ENCODE results near the gene GCSH.

DNA sequence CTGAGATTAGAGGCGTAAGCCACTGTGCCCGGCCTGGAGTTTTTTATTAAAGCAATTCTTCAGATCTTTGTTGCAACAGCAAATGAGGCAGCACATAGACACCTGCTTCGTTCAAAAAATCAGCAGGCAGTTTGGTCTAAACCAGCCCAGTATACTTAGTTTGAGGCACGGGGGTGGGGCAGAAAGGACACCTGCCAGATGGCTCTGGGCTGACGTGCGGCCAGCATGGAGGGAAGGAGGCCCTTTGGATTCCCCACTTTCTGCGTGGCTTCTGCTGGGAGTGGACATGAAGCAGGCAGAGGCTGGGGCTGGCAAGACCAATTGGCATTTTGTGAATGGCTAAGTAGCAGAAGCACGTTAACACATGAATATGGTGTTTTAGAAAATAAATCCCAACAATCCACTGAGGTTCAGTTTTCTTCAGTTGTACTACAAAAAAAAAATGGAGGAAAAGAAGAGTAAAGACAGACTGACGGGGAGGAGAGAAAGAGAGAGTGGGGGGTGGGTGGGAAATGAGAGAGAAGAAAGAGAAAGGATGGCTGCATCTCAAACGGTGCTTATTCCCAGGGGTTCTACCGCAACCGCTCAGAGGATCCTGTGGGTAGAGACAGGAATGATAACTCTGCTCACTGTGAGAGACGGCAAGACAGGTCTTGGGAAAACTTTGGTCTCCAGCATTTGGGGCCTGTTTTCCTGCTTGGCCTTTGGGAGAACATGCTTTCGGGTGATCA lies 35.5 kb downstream of the GCSH start:
- TF ChIP-seq, protein P1, sequence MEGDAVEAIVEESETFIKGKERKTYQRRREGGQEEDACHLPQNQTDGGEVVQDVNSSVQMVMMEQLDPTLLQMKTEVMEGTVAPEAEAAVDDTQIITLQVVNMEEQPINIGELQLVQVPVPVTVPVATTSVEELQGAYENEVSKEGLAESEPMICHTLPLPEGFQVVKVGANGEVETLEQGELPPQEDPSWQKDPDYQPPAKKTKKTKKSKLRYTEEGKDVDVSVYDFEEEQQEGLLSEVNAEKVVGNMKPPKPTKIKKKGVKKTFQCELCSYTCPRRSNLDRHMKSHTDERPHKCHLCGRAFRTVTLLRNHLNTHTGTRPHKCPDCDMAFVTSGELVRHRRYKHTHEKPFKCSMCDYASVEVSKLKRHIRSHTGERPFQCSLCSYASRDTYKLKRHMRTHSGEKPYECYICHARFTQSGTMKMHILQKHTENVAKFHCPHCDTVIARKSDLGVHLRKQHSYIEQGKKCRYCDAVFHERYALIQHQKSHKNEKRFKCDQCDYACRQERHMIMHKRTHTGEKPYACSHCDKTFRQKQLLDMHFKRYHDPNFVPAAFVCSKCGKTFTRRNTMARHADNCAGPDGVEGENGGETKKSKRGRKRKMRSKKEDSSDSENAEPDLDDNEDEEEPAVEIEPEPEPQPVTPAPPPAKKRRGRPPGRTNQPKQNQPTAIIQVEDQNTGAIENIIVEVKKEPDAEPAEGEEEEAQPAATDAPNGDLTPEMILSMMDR (IDR thresholded peaks at IDR 0.05): no peak
- no peak for TF ChIP-seq POLR2A (IDR thresholded peaks at IDR 0.05)
